GM12878 (cell line): ENCODE measurements around the gene TARBP2. TPM values are rescaled to one million over a fixed set of nuclear protein-coding genes. Genes with fewer than 3 reads are reported as not detected.

Experiments used
- CHD4 ChIP-seq: fragments of 200-600 bp; sonication (generic); IDR thresholded peaks from 2 replicates; pipeline ENCODE4 v1.6.1; 2016; ENCODE audit warnings: mild to moderate bottlenecking
- CTCF ChIP-seq, 3 experiments: IDR thresholded peaks in 2 of 3; conservative IDR thresholded peaks in 1 of 3; 2 replicates each; pipeline ENCODE4 v1.5.1; 2011; ENCODE audit warnings: low read depth in 3 of 3, low read length in 3 of 3, mild to moderate bottlenecking in 3 of 3, control low read depth in 2 of 3, moderate library complexity in 2 of 3, inconsistent platforms in 1 of 3, mixed read lengths in 1 of 3; ENCODE audit not compliant: control insufficient read depth in 2 of 3, insufficient read depth in 1 of 3; ENCODE audit errors: extremely low read depth in 1 of 3
- E2F4 ChIP-seq: IDR thresholded peaks from 2 replicates; pipeline ENCODE4 v1.6.1; 2012; ENCODE audit warnings: low read depth, low read length, improper control_type of control experiment
- ETV6 ChIP-seq, 2 experiments: fragments of 450-650 bp in 1 of 2; IDR thresholded peaks in 1 of 2; conservative IDR thresholded peaks in 1 of 2; 2 replicates each; pipeline ENCODE4 v1.6.1; 2014; ENCODE audit warnings: antibody characterized with exemption in 1 of 2, borderline replicate concordance in 1 of 2, low read depth in 1 of 2, mild to moderate bottlenecking in 1 of 2, moderate library complexity in 1 of 2
- MAX ChIP-seq: IDR thresholded peaks from 2 replicates; pipeline ENCODE4 v1.6.1; 2012; ENCODE audit warnings: low read depth, low read length, improper control_type of control experiment
- MXI1 ChIP-seq: fragments of 150-350 bp; IDR thresholded peaks from 2 replicates; pipeline ENCODE4 v1.6.1; 2011; ENCODE audit warnings: low read depth, mild to moderate bottlenecking, inconsistent platforms, low read length, improper control_type of control experiment
- NFYA ChIP-seq: IDR thresholded peaks from 2 replicates; pipeline ENCODE4 v1.6.1; 2011; ENCODE audit warnings: low read depth, mild to moderate bottlenecking, low read length, improper control_type of control experiment, borderline replicate concordance
- PAX5 ChIP-seq: IDR thresholded peaks from 2 replicates; pipeline ENCODE4 v1.6.1; 2011; ENCODE audit warnings: low read depth, low read length, borderline replicate concordance
- PML ChIP-seq: IDR thresholded peaks from 2 replicates; pipeline ENCODE4 v1.6.1; 2012; ENCODE audit warnings: low read length, inconsistent platforms
- RBBP5 ChIP-seq: fragments of 200-600 bp; sonication (generic); conservative IDR thresholded peaks from 2 replicates; pipeline ENCODE4 v1.6.1; 2016
- RUNX3 ChIP-seq: IDR thresholded peaks from 2 replicates; pipeline ENCODE4 v1.6.1; 2012; ENCODE audit warnings: low read length, inconsistent platforms
- SIX5 ChIP-seq: IDR thresholded peaks from 2 replicates; pipeline ENCODE4 v1.6.1; 2011; ENCODE audit warnings: mild to moderate bottlenecking, low read depth, low read length, moderate library complexity; ENCODE audit not compliant: severe bottlenecking
- SKIL ChIP-seq: fragments of 450-650 bp; IDR thresholded peaks from 2 replicates; pipeline ENCODE4 v1.6.1; 2017; ENCODE audit warnings: mild to moderate bottlenecking, low read depth, inconsistent platforms; ENCODE audit not compliant: poor library complexity, severe bottlenecking
- SMARCA5 ChIP-seq: fragments of 450-650 bp; IDR thresholded peaks from 2 replicates; pipeline ENCODE4 v1.6.1; 2017; ENCODE audit warnings: mild to moderate bottlenecking
- SRF ChIP-seq, 2 experiments: IDR thresholded peaks; 2 replicates each; pipeline ENCODE4 v1.6.1; 2011; ENCODE audit warnings: low read depth in 2 of 2, low read length in 2 of 2, mild to moderate bottlenecking in 1 of 2, moderate library complexity in 1 of 2
- STAT1 ChIP-seq: fragments of 450-650 bp; conservative IDR thresholded peaks from 2 replicates; pipeline ENCODE4 v1.6.1; 2014; ENCODE audit warnings: antibody characterized with exemption, mild to moderate bottlenecking
- SUZ12 ChIP-seq: fragments of 200-600 bp; sonication (generic); IDR thresholded peaks from one replicate; pipeline ENCODE4 v1.6.1; 2018; ENCODE audit warnings: antibody characterized with exemption, mild to moderate bottlenecking; ENCODE audit not compliant: unreplicated experiment
- ZBED1 ChIP-seq: IDR thresholded peaks from 2 replicates; pipeline ENCODE4 v1.6.1; 2016; ENCODE audit warnings: borderline replicate concordance
- ZBTB40 ChIP-seq: fragments of 450-650 bp; IDR thresholded peaks from 2 replicates; pipeline ENCODE4 v1.6.1; 2016; ENCODE audit warnings: mild to moderate bottlenecking, moderate library complexity, borderline replicate concordance
- polyA plus RNA-seq, 11 experiments: library from polyadenylated mRNA; depleted of rRNA in 4 of 11; unstranded in 6 of 11; stranded (reverse) in 5 of 11; fragments of >200 nt; fragmentation: Nextera tagmentation in 4 of 11; fragmentation: Illumina TruSeq in 1 of 11; extraction: Ambion mirVana in 4 of 11; extraction: Trizol in 1 of 11; gene quantifications; 1 replicate in 1 of 11; 2 replicates in 10 of 11; pipeline versions ENCODE4 v1.2.1 to v1.2.3, GENCODE V29; 2011 to 2016; ENCODE audit warnings: inconsistent platforms in 2 of 11, missing spikeins in 2 of 11, low read depth in 1 of 11
- total RNA-seq, 4 experiments: library from RNA; depleted of rRNA in 3 of 4; stranded (reverse); fragments of >200 nt in 3 of 4; fragmentation: Illumina TruSeq in 1 of 4; extraction: Trizol in 1 of 4; gene quantifications; 2 replicates each; pipeline versions ENCODE4 v1.2.1 to v1.2.3, GENCODE V29; 2013 to 2021

Gene TARBP2
- total and polyA plus RNA-seq, 10 of the 15 experiments (the other 5 are each of a cell fraction or from before 2014, with no cell fraction given): 5.5 to 60.1 (median 36.8) TPM

- TF ChIP-seq SRF (IDR thresholded peaks at IDR 0.05; ENCODE audit: low read depth in 2 of 2, low read length in 2 of 2) (no peak), RUNX3 (no peak), RBBP5 (no peak), PML (no peak), STAT1 (no peak), ZBED1 (no peak), ZBTB40 (no peak), CHD4 (no peak), SMARCA5 (no peak), SKIL (no peak), SUZ12 (no peak), NFYA (no peak), MAX (peak; percentile 92), SIX5 (no peak), MXI1 (peak; percentile 87), ETV6 (conservative IDR thresholded peaks at IDR 0.05 in 1 of 2, IDR thresholded peaks at IDR 0.05 in 1 of 2; ENCODE audit: borderline replicate concordance in 1 of 2, low read depth in 1 of 2) (no peak), E2F4 (0 out of 2 replicates have a peak, but pooled peaks have one; percentile 16), CTCF (IDR thresholded peaks at IDR 0.05 in 2 of 3, conservative IDR thresholded peaks at IDR 0.05 in 1 of 3; ENCODE audit: control insufficient read depth in 2 of 3, extremely low read depth in 1 of 3, insufficient read depth in 1 of 3, low read depth in 3 of 3, low read length in 3 of 3) (no peak), PAX5 (peak; percentile 82; the same call in 1 of the 2 replicates)
Observed at GRCh38 chr12:53492830-53493609, 8.1 kb upstream of the TARBP2 start (continued).
